Stomach (tissue), 9 donors: ENCODE data around the gene PGR. TPM values are rescaled to one million over a fixed set of nuclear protein-coding genes. Genes with fewer than 3 reads are reported as not detected.
"Not testable (repeated sequence)": the region's sequence is repeated elsewhere in the genome, so short reads cannot be mapped to it uniquely, and the experiment has no call there.

Experiments
- DNase-seq, 2 donors: peaks; one replicate each; pipeline versions ENCODE4 v3.0.0 to v3.0.0-alpha.2; 2013 to 2019
- H3K27ac ChIP-seq, 5 donors: fragments of 200-600 bp in 4 of 5; sonication (generic) in 4 of 5; one replicate each; pipeline ENCODE4 v1.5.1; 2013 to 2019; ENCODE audit warnings: mild to moderate bottlenecking in 1 of 5, moderate library complexity in 1 of 5
- H3K27me3 ChIP-seq, 3 donors: fragments of 200-600 bp; sonication (generic); one replicate each; pipeline ENCODE4 v1.5.1; 2017 to 2019; ENCODE audit warnings: mixed run types in 1 of 3
- H3K36me3 ChIP-seq, 4 donors: fragments of 200-600 bp; sonication (generic); 1 replicate in 3 of 4; 2 replicates in 1 of 4; pipeline ENCODE4 v1.5.1; 2016 to 2019
- H3K4me1 ChIP-seq, 4 donors: fragments of 200-600 bp; sonication (generic); one replicate each; pipeline ENCODE4 v1.5.1; 2016 to 2019
- H3K4me3 ChIP-seq, 4 donors: fragments of 200-600 bp; sonication (generic) in 3 of 4; one replicate each; pipeline ENCODE4 v1.5.1; 2016 to 2019; ENCODE audit warnings: mild to moderate bottlenecking in 1 of 4
- H3K9me3 ChIP-seq, 4 donors: fragments of 200-600 bp; sonication (generic); one replicate each; pipeline ENCODE4 v1.5.1; 2016 to 2019
- EP300 ChIP-seq: sonication (generic); formaldehyde crosslinking; IDR thresholded peaks from one replicate; pipeline ENCODE4 v1.6.1; 2017; ENCODE audit warnings: antibody characterized with exemption
- POLR2A ChIP-seq, 4 donors: fragments of 450-650 bp; IDR thresholded peaks; one replicate each; pipeline ENCODE4 v1.6.1; 2016; ENCODE audit warnings: antibody characterized with exemption in 4 of 4, control low read depth in 2 of 4, mild to moderate bottlenecking in 1 of 4, moderate library complexity in 1 of 4
- POLR2AphosphoS5 ChIP-seq, 3 donors: sonication (generic); formaldehyde crosslinking; IDR thresholded peaks; one replicate each; pipeline ENCODE4 v1.6.1; 2016; ENCODE audit warnings: antibody characterized with exemption in 3 of 3
- WGBS, 5 donors: extraction: QIAGEN DNeasy Blood & Tissue Kit in 3 of 5; methylation state at CpG; one replicate each; pipeline versions ENCODE4 v1.1.5 to v1.1.7; 2013 to 2018; 5-methylcytosine and 5-hydroxymethylcytosine counted together
- intact Hi-C: fragments of 100-400 bp; cut with DNase I; formaldehyde crosslinking; loops from one replicate; pipeline ENCODE4 v1.15.1; 2023; ENCODE audit warnings: low total_unique reads
- polyA plus RNA-seq, 3 donors: library from polyadenylated mRNA; stranded (reverse); fragments of 200-250 nt; gene quantifications; one replicate each; pipeline ENCODE4 v1.2.3, GENCODE V29; 2013
- total RNA-seq, 5 donors: library from RNA; depleted of rRNA; stranded (reverse); fragments of >200 nt; gene quantifications; one replicate each; pipeline versions ENCODE4 v1.1.0 to v1.2.3, GENCODE V29; 2014 to 2016
- TF ChIP-seq, protein P1 (sequence below), 7 experiments: fragments of 450-650 bp in 4 of 7; fragments of 200-600 bp in 3 of 7; sonication (generic) in 3 of 7; IDR thresholded peaks; one replicate each; pipeline ENCODE4 v1.5.1; 2016 to 2019; ENCODE audit warnings: antibody characterized with exemption in 7 of 7, control low read depth in 2 of 7, mild to moderate bottlenecking in 1 of 7
- donor health status: healthy with polysubstance abuse.
- donor health status: Bipolar disorder and iron deficiency.
- donor health status: healthy.

PGR gene
- total and polyA plus RNA-seq, 8 donors: 0.03 to 8.2 (median 0.74) TPM

DNA sequence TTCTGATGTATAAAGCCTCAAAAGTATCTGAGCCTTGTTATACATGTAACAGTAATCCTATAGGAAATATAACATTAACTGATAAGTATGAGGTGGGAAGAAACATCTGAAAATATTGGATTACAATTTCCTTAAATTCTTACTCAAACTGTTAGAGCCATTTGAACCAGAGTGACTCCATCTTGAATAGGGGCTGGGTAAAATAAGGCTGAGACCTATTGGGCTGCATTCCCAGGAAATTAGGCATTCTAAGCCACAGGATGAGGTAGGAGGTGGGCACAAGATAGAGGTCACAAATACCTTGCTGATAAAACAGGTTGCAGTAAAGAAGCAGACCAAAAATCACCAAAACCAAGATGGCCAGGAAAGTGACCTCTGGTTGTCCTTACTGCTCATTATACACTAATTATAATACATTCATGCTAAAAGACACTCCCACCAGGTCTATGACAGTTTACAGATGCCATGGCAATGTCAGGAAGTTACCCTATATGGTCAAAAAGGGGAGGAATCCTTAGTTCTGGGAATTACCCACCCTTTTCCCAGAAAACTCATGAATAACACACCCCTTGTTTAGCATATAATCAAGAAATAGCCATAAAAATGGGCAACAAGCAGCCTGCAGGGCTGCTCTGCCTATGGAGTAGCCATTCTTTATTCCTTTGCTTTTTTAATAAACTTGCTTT is 114.9 kb downstream of the PGR start:
- Histone ChIP-seq H3K27ac (no peak overlapping the region), H3K36me3 (no peaks in the 10 kb centered on the region), H3K4me1 (no peaks in the 10 kb centered on the region), H3K9me3 (no peaks in the 10 kb centered on the region), H3K4me3 (no peak overlapping the region), H3K27me3 (no peaks in the 10 kb centered on the region)
- no peak for TF ChIP-seq POLR2AphosphoS5 (IDR thresholded peaks at IDR 0.05)
- no peak for TF ChIP-seq EP300
- no peak for TF ChIP-seq POLR2A (IDR thresholded peaks at IDR 0.05)
- TF ChIP-seq, protein P1, sequence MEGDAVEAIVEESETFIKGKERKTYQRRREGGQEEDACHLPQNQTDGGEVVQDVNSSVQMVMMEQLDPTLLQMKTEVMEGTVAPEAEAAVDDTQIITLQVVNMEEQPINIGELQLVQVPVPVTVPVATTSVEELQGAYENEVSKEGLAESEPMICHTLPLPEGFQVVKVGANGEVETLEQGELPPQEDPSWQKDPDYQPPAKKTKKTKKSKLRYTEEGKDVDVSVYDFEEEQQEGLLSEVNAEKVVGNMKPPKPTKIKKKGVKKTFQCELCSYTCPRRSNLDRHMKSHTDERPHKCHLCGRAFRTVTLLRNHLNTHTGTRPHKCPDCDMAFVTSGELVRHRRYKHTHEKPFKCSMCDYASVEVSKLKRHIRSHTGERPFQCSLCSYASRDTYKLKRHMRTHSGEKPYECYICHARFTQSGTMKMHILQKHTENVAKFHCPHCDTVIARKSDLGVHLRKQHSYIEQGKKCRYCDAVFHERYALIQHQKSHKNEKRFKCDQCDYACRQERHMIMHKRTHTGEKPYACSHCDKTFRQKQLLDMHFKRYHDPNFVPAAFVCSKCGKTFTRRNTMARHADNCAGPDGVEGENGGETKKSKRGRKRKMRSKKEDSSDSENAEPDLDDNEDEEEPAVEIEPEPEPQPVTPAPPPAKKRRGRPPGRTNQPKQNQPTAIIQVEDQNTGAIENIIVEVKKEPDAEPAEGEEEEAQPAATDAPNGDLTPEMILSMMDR (IDR thresholded peaks at IDR 0.05): no peak
- DNase-seq: no peak
- intact Hi-C loops: no loop called here

DNA sequence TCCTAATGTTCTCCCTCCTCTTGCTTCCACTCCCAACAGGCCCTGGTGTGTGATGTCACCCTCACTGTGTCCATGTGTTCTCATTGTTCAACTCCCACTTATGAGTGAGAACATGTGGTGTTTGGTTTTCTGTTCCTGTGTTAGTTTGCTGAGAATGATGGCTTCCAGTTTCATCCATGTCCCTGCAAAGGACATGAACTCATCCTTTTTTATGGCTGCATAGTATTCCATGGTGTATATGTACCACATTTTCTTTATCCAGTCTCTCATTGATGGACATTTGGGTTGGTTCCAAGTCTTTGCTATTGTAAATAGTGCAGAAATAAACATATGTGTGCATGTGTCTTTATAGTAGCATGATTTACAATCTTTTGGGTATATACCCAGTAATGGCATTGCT is 115.9 kb downstream of the PGR start:
- H3K9me3 ChIP-seq: not testable (repeated sequence)

DNA sequence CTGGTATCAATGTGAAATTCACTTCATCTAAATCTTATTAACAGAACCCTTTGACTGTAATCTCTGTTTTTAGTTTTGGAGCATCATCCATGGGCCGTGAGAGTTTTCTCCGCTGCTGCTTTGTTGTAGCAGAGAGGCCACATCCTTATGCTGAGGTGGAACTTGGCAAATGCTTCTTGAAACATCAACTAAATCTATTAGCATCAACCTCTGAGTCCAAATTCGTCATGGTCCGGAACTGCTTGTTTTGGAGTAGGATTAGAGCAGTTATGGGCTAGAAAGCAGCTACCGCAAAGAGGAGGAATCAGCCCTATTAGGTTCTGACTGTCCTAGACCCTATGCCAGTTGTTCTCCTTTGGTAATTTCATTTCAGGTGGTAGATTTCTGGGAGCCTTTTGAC is 117.7 kb downstream of the PGR start:
- DNase-seq: no peak
- Histone ChIP-seq H3K9me3 (no peaks in the 10 kb centered on the region), H3K27ac (no peak overlapping the region), H3K4me3 (no peak overlapping the region), H3K4me1 (no peaks in the 10 kb centered on the region), H3K27me3 (no peaks in the 10 kb centered on the region), H3K36me3 (no peaks in the 10 kb centered on the region)
- intact Hi-C loops: no loop called here
- TF ChIP-seq EP300 (no peak), POLR2AphosphoS5 (IDR thresholded peaks at IDR 0.05) (no peak), POLR2A (IDR thresholded peaks at IDR 0.05) (no peak)
- TF ChIP-seq, protein P1 (IDR thresholded peaks at IDR 0.05): no peak
- WGBS, 5 donors: 71 to 86% (median 83%) methylated on average over 5 of the region's 5 CpGs

More for the DNA sequence above, 115.9 kb downstream of the PGR start:
- H3K4me3 ChIP-seq, H3K4me1 ChIP-seq, intact Hi-C loops, DNase-seq, H3K27me3 ChIP-seq, H3K27ac ChIP-seq, H3K36me3 ChIP-seq: not testable (repeated sequence)

DNA sequence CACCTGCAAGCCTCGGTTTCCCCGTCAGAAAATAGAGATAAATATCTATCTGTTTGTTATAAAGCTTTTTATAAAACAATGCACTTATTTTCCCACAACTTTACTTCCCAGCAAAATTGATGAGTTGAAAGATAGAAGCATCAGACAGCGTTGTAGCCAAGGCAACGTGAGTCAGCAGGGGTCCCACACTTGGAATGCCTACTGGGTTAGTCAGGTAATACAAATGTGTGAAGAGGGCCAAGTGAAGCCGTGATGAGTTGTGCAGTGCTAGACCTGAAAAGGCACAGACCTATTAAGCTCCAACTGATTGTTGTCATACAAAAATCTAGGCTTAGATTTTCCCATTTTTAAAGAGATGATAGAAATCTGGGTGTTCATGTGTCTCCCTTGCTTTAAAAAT is 118.7 kb downstream of the PGR start:
- intact Hi-C loops: no loop called here
- TF ChIP-seq, protein P1 (IDR thresholded peaks at IDR 0.05): no peak
- TF ChIP-seq EP300 (no peak), POLR2AphosphoS5 (IDR thresholded peaks at IDR 0.05) (no peak), POLR2A (IDR thresholded peaks at IDR 0.05) (no peak)
- H3K36me3 ChIP-seq: no peaks in the 10 kb centered on the region
- 66 to 75% (median 73%) methylated on average over 5 of the region's 5 CpGs for WGBS, 5 donors
- no peaks in the 10 kb centered on the region for H3K27me3 ChIP-seq
- no peaks in the 10 kb centered on the region for H3K4me1 ChIP-seq
- H3K4me3 ChIP-seq: no peak overlapping the region
- H3K9me3 ChIP-seq: no peaks in the 10 kb centered on the region
- DNase-seq: no peak
- no peak overlapping the region for H3K27ac ChIP-seq

DNA sequence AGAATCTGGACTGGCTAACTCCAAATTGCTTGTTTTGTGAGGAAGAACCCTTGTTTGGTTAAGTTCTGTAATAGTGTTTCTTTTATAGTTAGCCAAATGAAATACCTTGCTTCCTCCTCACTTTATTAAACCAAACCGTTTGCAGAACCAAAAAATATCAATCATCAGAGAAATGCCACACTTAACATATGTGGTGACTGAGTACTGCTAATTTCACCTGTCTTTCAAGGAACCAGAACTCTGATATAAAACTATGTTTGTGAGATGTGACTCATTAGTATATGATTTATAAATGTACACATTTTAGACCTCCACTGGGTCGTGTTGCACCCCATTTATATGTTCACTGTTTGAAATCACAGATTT is 119.9 kb downstream of the PGR start:
- Histone ChIP-seq H3K27ac (no peak overlapping the region), H3K27me3 (no peaks in the 10 kb centered on the region), H3K36me3 (no peaks in the 10 kb centered on the region), H3K4me3 (no peak overlapping the region), H3K4me1 (no peaks in the 10 kb centered on the region), H3K9me3 (no peaks in the 10 kb centered on the region)
- 17 to 23% (median 20%) methylated on average over 2 of the region's 2 CpGs for WGBS, 5 donors
- intact Hi-C loops: no loop called here
- DNase-seq: no peak
- no peak for TF ChIP-seq EP300
- TF ChIP-seq, protein P1 (IDR thresholded peaks at IDR 0.05): no peak
- no peak for TF ChIP-seq POLR2A (IDR thresholded peaks at IDR 0.05)
- TF ChIP-seq POLR2AphosphoS5 (IDR thresholded peaks at IDR 0.05): no peak
